GM18520 (cell line): ENCODE results near the gene OVCA2.

Experiments used
- ATAC-seq: cut with Tn5 transposase; IDR thresholded peaks from one replicate; pipeline ENCODE4 v1.9.1; 2021; ENCODE audit not compliant: unreplicated experiment

Gene OVCA2

GRCh38 chr17:2051933-2052559 is 10.2 kb downstream of the OVCA2 start:
- no peak for ATAC-seq

GRCh38 chr17:2053380-2054261 is 11.8 kb downstream of the OVCA2 start:
- no peak for ATAC-seq

GRCh38 chr17:2054262-2054511 is 12.4 kb downstream of the OVCA2 start:
- no peak for ATAC-seq

GRCh38 chr17:2054512-2055291 is 12.9 kb downstream of the OVCA2 start, which contains the start of gene HIC1:
Gene HIC1, plus strand, starts transcription at chr17:2055103. Its CDS starts 1,588 bp downstream, at chr17:2056691.
- ATAC-seq: peak; percentile 30

- ATAC-seq: no peak
Observed at GRCh38 chr17:2055292-2056205, 13.7 kb downstream of the OVCA2 start.

GRCh38 chr17:2056206-2057174 is 14.7 kb downstream of the OVCA2 start:
- ATAC-seq: no peak

GRCh38 chr17:2057175-2057759 is 15.4 kb downstream of the OVCA2 start:
- no peak for ATAC-seq

GRCh38 chr17:2057760-2058585 is 16.2 kb downstream of the OVCA2 start:
- ATAC-seq: no peak

- no peak for ATAC-seq
Observed at GRCh38 chr17:2058586-2059546, 17.0 kb downstream of the OVCA2 start.

GRCh38 chr17:2059547-2060384 is 17.9 kb downstream of the OVCA2 start:
- no peak for ATAC-seq

GRCh38 chr17:2060385-2060658 is 18.5 kb downstream of the OVCA2 start:
- ATAC-seq: no peak

- ATAC-seq: no peak
Observed at GRCh38 chr17:2060681-2061440, 19.0 kb downstream of the OVCA2 start.

- no peak for ATAC-seq
Observed at GRCh38 chr17:2061441-2061958, 19.7 kb downstream of the OVCA2 start.

GRCh38 chr17:2062571-2063183 is 20.9 kb downstream of the OVCA2 start:
- ATAC-seq: no peak
